Pancreas (tissue), 10 donors: ENCODE data around the gene MAPK14. TPM values are rescaled to one million over a fixed set of nuclear protein-coding genes. Genes with fewer than 3 reads are reported as not detected.

Experiments
- ATAC-seq, 4 donors: fragments of 200-7000 bp; cut with Tn5 transposase; one replicate each; pipeline versions ENCODE4 v1.8.0 to v1.9.1; 2020; ENCODE audit warnings: mild to moderate bottlenecking in 4 of 4, moderate library complexity in 4 of 4
- DNase-seq, 6 donors: peaks; one replicate each; pipeline ENCODE4 v3.0.0-alpha.2; 2020
- FAIRE-seq: peaks from 2 replicates; lab custom pipeline; 2012; peaks lifted over from hg19 to GRCh38; lab: Jason Lieb, UNC
- H3K27ac ChIP-seq, 4 donors: fragments of 200-600 bp; sonication (generic); 1 replicate in 3 of 4; 2 replicates in 1 of 4; pipeline versions ENCODE4 v1.5.0 to v1.8.0; 2020
- H3K27me3 ChIP-seq, 4 donors: fragments of 200-600 bp; one replicate each; pipeline ENCODE4 v1.8.0; 2021
- H3K36me3 ChIP-seq, 3 donors: fragments of 200-600 bp; sonication (generic) in 1 of 3; one replicate each; pipeline versions ENCODE4 v1.5.0 to v1.8.0; 2020 to 2021
- H3K4me1 ChIP-seq, 3 donors: fragments of 200-600 bp; one replicate each; pipeline ENCODE4 v1.8.0; 2021
- H3K4me3 ChIP-seq, 4 donors: fragments of 200-600 bp; sonication (generic) in 2 of 4; one replicate each; pipeline versions ENCODE4 v1.5.0 to v1.8.0; 2020 to 2021
- H3K9me3 ChIP-seq, 4 donors: fragments of 200-600 bp; one replicate each; pipeline ENCODE4 v1.8.0; 2021
- WGBS, 2 donors: extraction: QIAGEN DNeasy Blood & Tissue Kit; methylation state at CpG; one replicate each; pipeline ENCODE4 v1.1.7; 2013; 5-methylcytosine and 5-hydroxymethylcytosine counted together
- intact Hi-C, 3 donors: fragments of 100-400 bp; cut with DNase I; formaldehyde crosslinking; loops; one replicate each; pipeline versions ENCODE4 v1.11.1 to v1.14.2; 2022
- polyA plus RNA-seq, 2 donors: library from polyadenylated mRNA; stranded (reverse); fragments of 200-250 nt; gene quantifications; one replicate each; pipeline ENCODE4 v1.2.3, GENCODE V29; 2013
- total RNA-seq, 6 donors: library from RNA; stranded (reverse); fragmentation: NEBNext Ultra II Directional in 4 of 6; extraction: Animal tissue kit (Norgen Biotek cat#: 25700) in 4 of 6; gene quantifications; one replicate each; pipeline versions ENCODE4 v1.2.1 to v1.2.4, GENCODE V29; 2021 to 2023
- TF ChIP-seq, protein P1 (sequence below), 4 donors: fragments of 200-600 bp; sonication (generic) in 3 of 4; IDR thresholded peaks; one replicate each; pipeline versions ENCODE4 v1.5.0 to v1.8.0; 2021; ENCODE audit warnings: antibody characterized with exemption in 4 of 4
- donor health status: healthy with polysubstance abuse.
- donor health status: DM: no; HTN: no; CAD: no; lungs with moderate emphysema.
- donor health status: DM: no; HTN: no; CAD: no.
- donor health status: control.
- donor health status: control.
- donor health status: Bipolar disorder and iron deficiency.
- donor health status: DM: yes; HTN: yes; CAD: no.
- donor health status: DM: no; HTN: no; CAD: no.
- donor health status: DM: no; HTN: no; CAD: no.
- donor health status: DM: yes; HTN: yes; CAD: no.

MAPK14 gene
- total and polyA plus RNA-seq, 8 donors = 6.8 to 29.9 (median 16.6) TPM

- H3K36me3 ChIP-seq = no peaks in the 10 kb centered on the region
- no peak for FAIRE-seq
- no peaks in the 10 kb centered on the region for H3K9me3 ChIP-seq
- no peak for DNase-seq
- H3K4me3 ChIP-seq = no peak overlapping the region
- no peak overlapping the region for H3K27ac ChIP-seq
- no peaks in the 10 kb centered on the region for H3K27me3 ChIP-seq
- peaks cover 14 to 41% (median 30%) of the 10 kb centered on the region in 3 donors for H3K4me1 ChIP-seq
- intact Hi-C loops = no loop called here
- TF ChIP-seq, protein P1, sequence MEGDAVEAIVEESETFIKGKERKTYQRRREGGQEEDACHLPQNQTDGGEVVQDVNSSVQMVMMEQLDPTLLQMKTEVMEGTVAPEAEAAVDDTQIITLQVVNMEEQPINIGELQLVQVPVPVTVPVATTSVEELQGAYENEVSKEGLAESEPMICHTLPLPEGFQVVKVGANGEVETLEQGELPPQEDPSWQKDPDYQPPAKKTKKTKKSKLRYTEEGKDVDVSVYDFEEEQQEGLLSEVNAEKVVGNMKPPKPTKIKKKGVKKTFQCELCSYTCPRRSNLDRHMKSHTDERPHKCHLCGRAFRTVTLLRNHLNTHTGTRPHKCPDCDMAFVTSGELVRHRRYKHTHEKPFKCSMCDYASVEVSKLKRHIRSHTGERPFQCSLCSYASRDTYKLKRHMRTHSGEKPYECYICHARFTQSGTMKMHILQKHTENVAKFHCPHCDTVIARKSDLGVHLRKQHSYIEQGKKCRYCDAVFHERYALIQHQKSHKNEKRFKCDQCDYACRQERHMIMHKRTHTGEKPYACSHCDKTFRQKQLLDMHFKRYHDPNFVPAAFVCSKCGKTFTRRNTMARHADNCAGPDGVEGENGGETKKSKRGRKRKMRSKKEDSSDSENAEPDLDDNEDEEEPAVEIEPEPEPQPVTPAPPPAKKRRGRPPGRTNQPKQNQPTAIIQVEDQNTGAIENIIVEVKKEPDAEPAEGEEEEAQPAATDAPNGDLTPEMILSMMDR (IDR thresholded peaks at IDR 0.05) = no peak
- 47 to 57% methylated on average over 3 of the region's 3 CpGs for WGBS, 2 donors
- ATAC-seq = no peak
Observed at GRCh38 chr6:36070252-36070651, 42.6 kb downstream of the MAPK14 start.

DNA sequence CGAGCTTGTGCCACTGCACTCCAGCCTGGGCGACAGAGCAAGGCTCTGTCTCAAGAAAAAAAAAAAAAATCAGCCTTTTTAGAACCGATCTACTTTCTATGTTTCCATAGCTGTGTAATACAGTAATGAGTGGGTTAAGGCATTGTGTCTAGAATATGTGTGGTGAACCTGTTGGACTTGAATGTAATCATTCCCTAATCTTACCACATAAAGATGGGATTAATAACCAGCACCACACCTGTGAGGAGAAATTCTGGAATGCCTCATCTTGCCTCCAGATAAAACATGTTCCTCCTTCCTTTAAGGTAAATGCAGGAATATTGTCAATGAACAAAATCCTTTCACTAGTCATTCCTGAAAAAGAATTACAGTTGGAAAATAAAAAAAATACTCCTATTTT lies 43.7 kb downstream of the MAPK14 start:
- Histone ChIP-seq H3K4me1 (peaks cover 11 to 33% (median 22%) of the 10 kb centered on the region in 3 donors), H3K9me3 (no peaks in the 10 kb centered on the region), H3K27me3 (no peaks in the 10 kb centered on the region), H3K36me3 (peaks cover 0 to 3% (median 0%) of the 10 kb centered on the region in 3 donors), H3K4me3 (no peak overlapping the region), H3K27ac (no peak overlapping the region)
- TF ChIP-seq, protein P1 (IDR thresholded peaks at IDR 0.05) = no peak
- 90 to 93% methylated on average over 3 of the region's 3 CpGs for WGBS, 2 donors
- ATAC-seq (no peak), DNase-seq (no peak), FAIRE-seq (no peak)
- intact Hi-C loops = no loop called here

GRCh38 chr6:36071714-36072113 lies 44.1 kb downstream of the MAPK14 start:
- Histone ChIP-seq H3K9me3 (no peaks in the 10 kb centered on the region), H3K27ac (no peak overlapping the region), H3K27me3 (no peaks in the 10 kb centered on the region), H3K4me3 (no peak overlapping the region), H3K36me3 (peaks cover 0 to 8% (median 0%) of the 10 kb centered on the region in 3 donors), H3K4me1 (peaks cover 7 to 29% (median 18%) of the 10 kb centered on the region in 3 donors)
- intact Hi-C loops = no loop called here
- ATAC-seq (no peak), FAIRE-seq (no peak), DNase-seq (no peak)
- 100% methylated on average over 1 of the region's 1 CpG for WGBS, 2 donors
- TF ChIP-seq, protein P1 (IDR thresholded peaks at IDR 0.05) = no peak

GRCh38 chr6:36072681-36073080 lies 45.1 kb downstream of the MAPK14 start:
- WGBS, 2 donors = 86 to 88% methylated on average over 4 of the region's 4 CpGs
- Histone ChIP-seq H3K27me3 (no peaks in the 10 kb centered on the region), H3K27ac (no peak overlapping the region), H3K36me3 (peaks cover 0 to 12% (median 0%) of the 10 kb centered on the region in 3 donors), H3K4me1 (peaks cover 0 to 19% (median 9%) of the 10 kb centered on the region in 3 donors), H3K4me3 (no peak overlapping the region), H3K9me3 (no peaks in the 10 kb centered on the region)
- TF ChIP-seq, protein P1 (IDR thresholded peaks at IDR 0.05) = no peak
- no peak for DNase-seq
- intact Hi-C loops = no loop called here
- no peak for FAIRE-seq
- no peak for ATAC-seq

GRCh38 chr6:36073587-36073986 lies 46.0 kb downstream of the MAPK14 start:
- Histone ChIP-seq H3K36me3 (peaks cover 0 to 12% (median 0%) of the 10 kb centered on the region in 3 donors), H3K27me3 (no peaks in the 10 kb centered on the region), H3K9me3 (no peaks in the 10 kb centered on the region), H3K4me3 (no peak overlapping the region), H3K27ac (no peak overlapping the region), H3K4me1 (peaks cover 0 to 13% (median 4%) of the 10 kb centered on the region in 3 donors)
- ATAC-seq (no peak), DNase-seq (no peak), FAIRE-seq (no peak)
- intact Hi-C loops = no loop called here
- TF ChIP-seq, protein P1 (IDR thresholded peaks at IDR 0.05) = no peak
